Neural cell (in vitro differentiated cells): Measurements from ENCODE around the gene ATMIN.

Source experiments
- CTCF ChIP-seq: fragments of 450-650 bp; IDR thresholded peaks from 2 replicates; pipeline ENCODE4 v1.5.1; 2014; ENCODE audit warnings: antibody characterized with exemption, mild to moderate bottlenecking, moderate library complexity; ENCODE audit not compliant: poor library complexity, severe bottlenecking
- EP300 ChIP-seq: fragments of 450-650 bp; conservative IDR thresholded peaks from 2 replicates; pipeline ENCODE4 v1.6.1; 2014; ENCODE audit warnings: antibody characterized with exemption, mild to moderate bottlenecking, moderate library complexity; ENCODE audit not compliant: poor library complexity, severe bottlenecking
- EZH2 ChIP-seq: fragments of 200-600, 300-800 bp; shearing (Covaris generic), sonication (generic); IDR thresholded peaks from 2 replicates; pipeline ENCODE4 v1.6.1; 2014; ENCODE audit warnings: antibody characterized with exemption, low read length, borderline replicate concordance, mild to moderate bottlenecking; ENCODE audit not compliant: insufficient read depth, poor library complexity, severe bottlenecking
- MXI1 ChIP-seq: fragments of 450-650 bp; conservative IDR thresholded peaks from 2 replicates; pipeline ENCODE4 v1.6.1; 2014; ENCODE audit warnings: antibody characterized with exemption, mild to moderate bottlenecking; ENCODE audit not compliant: poor library complexity, severe bottlenecking
- SMC3 ChIP-seq: fragments of 450-650 bp; conservative IDR thresholded peaks from 2 replicates; pipeline ENCODE4 v1.6.1; 2014; ENCODE audit warnings: antibody characterized with exemption, mild to moderate bottlenecking, moderate library complexity; ENCODE audit not compliant: poor library complexity

DNA sequence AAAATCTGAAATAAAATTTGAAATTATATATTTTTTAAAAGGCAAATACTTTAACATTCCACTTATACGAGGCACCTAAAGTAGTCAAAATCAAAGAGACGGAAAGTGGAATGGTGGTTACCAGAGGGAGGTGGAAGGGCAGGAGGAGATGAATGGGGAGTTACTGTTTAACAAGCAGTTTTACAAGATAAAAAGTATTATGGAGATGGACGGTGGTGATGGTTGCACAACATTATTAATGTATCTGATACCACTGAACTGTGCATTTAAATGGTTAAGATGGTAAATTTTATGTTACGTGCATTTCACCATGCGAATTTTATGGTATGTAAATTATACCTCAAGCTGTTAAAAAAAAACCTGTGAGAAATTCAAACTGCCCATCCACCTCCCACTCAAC lies 34.3 kb upstream of the ATMIN start:
- TF ChIP-seq CTCF (no peak), EZH2 (no peak), EP300 (no peak), SMC3 (no peak), MXI1 (no peak)
